HG03442 (cell line): Measurements from ENCODE around the gene DTX2.
A peak's percentile ranks its signal among the peaks of the same experiment; 100 is the strongest.
"Not testable (repeated sequence)": the region's sequence is repeated elsewhere in the genome, so short reads cannot be mapped to it uniquely, and the experiment has no call there.

Source experiments
- ATAC-seq: cut with Tn5 transposase; IDR thresholded peaks from one replicate; pipeline ENCODE4 v1.9.1; 2021; ENCODE audit warnings: mild to moderate bottlenecking, moderate library complexity; ENCODE audit not compliant: unreplicated experiment

The DTX2 gene

GRCh38 chr7:76461464-76462101 lies at the start of gene DTX2:
DTX2 (plus strand) TSS chr7:76461709; CDS start chr7:76480510, 18,801 bp downstream.
- peak; percentile 97 for ATAC-seq

DNA sequence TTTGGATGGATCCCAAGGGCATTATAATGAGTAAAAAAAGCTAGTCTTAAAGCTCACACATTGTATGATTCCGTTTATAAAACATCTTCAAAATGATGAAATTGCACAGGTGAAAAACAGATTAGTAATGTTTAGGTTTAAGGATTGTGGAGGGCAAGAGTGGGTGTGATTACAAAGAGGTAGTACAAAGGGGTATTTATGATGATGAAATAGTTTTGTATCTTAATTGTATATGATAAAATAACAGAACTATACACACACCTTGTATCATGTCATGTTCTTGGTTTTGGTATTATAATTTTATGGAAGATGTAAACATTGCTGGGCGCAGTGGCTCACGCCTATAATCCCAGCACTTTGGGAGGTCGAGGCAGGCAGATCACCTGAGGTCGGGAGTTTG lies 49.3 kb upstream of the DTX2 start:
- no peak for ATAC-seq

GRCh38 chr7:76417654-76418310 lies 43.7 kb upstream of the DTX2 start:
- not testable (repeated sequence) for ATAC-seq

- ATAC-seq: not testable (repeated sequence)
Observed at GRCh38 chr7:76421097-76421496, 40.4 kb upstream of the DTX2 start.

DNA sequence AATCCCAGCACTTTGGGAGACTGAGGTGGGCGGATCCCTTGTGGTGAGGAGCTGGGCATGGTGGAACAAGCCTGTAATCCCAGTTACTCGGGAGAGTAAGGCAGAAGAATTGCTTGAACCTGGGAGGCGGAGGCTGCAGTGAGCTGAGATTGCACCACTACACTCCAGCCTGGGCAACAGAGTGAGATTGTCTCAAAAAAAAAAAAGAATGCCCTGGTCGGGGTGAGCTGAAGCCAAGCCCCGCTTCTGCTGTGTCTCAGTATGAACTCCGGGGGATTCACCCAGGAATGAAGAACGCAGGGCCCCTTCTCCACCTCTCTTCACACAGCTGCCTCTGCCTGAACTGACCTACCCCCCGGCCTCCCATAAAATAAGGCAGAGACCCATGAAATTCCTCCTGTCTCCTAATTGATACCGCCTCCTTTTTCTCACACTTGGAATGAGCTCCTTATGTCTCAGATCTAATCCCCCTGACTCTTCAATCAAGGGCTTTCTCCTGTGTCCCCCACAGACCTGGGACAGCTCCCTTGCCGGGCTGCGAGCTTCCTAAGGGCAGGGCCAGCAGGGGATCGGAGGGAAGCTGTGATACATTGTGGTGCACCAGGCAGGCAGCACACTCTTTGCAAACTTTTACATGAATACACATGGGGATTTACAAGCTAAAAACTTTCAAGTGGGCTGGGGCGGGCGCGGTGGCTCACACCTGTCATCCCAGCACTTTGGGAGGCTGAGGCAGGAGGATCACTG lies 37.7 kb upstream of the DTX2 start:
- ATAC-seq: no peak

- ATAC-seq: peak; percentile 69
Observed at GRCh38 chr7:76424413-76425111, 36.9 kb upstream of the DTX2 start, which contains the start of gene ZP3. ZP3 (plus strand) TSS chr7:76424950; CDS start chr7:76424965, 15 bp downstream.

- ATAC-seq: no peak
Observed at GRCh38 chr7:76425156-76425555, 36.4 kb upstream of the DTX2 start.

GRCh38 chr7:76425558-76425957 lies 36.0 kb upstream of the DTX2 start:
- ATAC-seq: not testable (repeated sequence)

GRCh38 chr7:76426246-76426645 lies 35.3 kb upstream of the DTX2 start:
- no peak for ATAC-seq

DNA sequence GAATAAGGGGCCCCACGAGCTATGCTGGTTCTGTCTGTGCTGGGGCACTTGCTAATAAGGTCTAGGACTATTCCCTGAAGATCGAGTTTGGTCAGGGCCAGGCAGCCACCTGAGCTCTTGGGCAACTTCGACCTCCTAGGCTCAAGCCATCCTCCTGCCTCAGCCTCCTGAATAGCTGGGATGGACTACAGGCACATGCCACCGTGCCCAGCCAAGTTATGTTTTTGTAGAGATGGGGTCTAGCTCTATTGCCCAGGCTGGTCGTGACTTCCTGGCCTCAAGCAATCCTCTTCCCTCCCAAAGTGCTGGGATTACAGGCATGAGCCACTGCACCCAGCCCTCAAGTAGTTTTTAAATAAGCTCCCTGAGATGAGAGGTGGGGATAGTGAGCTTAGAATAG lies 33.9 kb upstream of the DTX2 start:
- ATAC-seq: no peak

DNA sequence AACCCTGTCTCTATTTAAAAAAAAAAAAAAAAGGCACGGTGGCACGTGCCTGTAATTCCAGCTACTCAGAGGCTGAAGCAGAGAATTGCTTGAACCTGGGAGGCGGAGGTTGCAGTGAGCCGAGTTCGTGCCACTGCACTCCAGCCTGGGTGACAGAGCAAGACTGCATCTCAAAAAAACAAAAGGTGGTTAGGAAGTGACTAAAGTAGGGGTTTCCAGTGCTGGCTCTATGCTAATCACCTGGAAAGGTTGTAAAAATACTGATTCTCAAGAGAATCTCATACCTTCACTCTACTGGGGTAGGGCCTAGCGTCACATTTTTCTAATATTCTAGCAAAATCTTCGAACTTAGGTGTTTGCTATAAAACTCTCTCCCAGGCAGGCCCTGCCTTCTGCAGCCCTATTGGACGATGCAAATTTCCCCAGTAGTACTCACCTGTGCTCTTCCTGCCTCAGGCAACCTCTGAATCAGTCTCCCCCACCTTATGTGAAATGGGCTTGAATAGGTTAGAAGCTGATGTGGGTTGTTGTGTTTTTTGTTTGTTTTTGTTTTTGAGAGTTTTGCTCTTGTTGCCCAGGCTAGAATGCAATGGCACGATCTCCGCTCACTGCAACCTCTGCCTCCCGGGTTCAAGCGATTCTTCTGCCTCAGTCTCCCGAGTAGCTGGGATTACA lies 33.2 kb upstream of the DTX2 start:
- no peak for ATAC-seq

DNA sequence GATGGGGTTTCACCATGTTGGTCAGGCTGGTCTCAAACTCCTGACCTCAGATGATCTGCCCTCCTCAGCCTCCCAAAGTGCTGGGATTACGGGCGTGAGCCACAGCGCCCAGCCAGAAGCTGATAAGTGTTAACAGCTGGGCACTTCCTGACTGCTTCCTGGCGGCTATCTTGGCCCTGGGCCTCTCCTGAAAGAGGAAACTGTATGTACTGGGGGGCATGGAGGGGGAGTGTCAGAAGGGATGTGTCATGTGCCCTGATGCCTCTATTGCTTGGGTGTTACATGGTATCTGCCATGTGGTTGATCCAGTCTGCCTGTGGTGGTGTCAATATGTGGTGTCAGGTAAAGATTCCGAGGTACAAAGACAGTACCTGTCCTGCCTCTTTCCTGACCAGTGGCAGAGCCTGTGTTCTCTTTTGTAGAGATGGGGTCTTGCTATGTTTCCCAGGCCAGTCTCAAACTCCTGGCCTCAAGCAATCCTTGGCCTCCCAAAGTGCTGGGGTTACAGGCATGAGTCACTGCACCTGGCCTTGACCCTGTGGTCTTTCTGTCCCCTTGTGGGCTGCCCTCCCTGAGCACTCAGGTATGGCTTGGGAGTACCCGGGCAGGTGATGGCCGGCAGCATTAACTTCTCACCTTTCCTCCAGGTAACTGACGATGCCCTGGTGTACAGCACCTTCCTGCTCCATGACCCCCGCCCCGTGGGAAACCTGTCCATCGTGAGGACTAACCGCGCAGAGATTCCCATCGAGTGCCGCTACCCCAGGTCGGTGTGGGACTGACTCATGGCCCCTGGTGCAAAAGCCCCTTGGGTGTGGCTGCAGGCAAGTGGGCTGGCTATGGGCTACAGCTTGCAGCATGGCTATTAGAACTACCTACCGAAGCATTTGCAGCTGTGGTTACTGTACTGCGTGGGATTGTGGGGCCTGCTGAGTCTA lies 32.4 kb upstream of the DTX2 start:
- ATAC-seq: no peak

- ATAC-seq: no peak
Observed at GRCh38 chr7:76430211-76430610, 31.3 kb upstream of the DTX2 start.

DNA sequence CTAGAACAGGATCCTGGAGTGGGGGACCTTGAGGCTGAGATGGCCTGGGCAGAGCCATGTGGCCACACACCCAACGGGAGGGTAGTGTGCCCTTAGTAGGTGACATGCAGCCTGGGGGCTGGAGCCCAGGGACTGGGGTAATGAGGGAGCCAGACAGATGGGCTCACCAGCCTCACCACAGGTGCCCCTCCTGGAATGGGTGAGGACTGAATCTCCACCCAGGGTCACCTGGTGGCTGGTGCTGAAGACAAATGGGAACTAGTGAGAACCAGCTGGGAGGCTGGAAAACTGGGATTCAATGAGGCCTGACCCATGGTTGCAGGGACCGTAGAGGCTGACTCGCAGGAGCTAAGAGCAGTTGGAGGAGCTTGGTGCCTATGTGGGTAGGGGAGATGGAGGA lies 30.7 kb upstream of the DTX2 start:
- no peak for ATAC-seq

- ATAC-seq: peak; percentile 58
Observed at GRCh38 chr7:76437873-76438272, 23.6 kb upstream of the DTX2 start.

DNA sequence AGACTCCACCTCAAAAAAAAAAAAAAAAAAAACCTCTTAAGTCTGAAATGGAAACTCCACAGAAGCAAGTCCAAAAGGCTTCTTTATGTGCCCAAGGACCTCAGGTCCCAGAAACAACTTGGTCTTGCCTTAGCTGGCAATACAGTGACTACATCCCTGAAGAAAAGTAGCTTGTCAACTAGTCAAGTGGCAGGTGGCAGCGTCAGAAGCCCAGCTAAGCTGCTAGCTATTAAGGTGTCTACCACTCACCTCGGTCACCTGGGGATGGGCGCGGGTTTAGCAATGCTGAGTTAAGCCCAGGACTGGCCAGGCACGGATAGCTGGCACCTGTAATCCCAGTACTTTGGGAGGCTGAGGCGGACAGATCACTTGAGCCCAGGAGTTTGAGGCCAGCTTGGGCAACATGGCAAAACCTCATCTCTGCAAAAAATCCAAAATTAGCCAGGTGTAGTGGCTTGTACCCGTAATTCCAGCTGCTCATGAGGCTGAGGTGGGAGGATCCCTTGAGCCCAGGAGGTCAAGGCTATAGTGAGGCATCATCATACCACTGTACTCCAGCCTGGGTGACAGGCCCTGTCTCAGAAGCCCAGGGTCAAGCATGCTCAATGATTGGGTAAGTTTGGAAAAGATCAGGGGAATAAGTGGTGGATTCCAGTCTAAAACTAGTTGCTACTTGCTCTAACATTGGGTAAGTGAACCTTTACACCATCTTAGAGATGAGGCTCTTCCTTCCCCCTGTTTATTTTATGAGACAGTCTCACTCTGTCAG lies 22.2 kb upstream of the DTX2 start:
- not testable (repeated sequence) for ATAC-seq

DNA sequence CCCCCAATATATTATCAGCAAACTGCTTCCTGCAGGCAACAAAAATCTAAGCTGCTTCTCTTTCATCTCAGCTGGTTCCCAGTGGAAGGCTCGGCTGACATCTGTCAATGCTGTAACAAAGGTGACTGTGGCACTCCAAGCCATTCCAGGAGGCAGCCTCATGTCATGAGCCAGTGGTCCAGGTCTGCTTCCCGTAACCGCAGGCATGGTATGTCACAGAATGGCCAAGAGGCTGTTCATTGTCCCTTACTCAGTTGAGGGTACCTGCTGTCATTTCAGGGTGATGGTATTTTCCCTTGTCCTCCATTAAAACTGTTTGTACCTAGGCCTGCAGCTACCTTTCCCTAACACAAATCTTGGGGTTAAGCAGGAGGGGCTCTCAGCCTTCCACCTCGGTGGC lies 21.1 kb upstream of the DTX2 start:
- not testable (repeated sequence) for ATAC-seq

GRCh38 chr7:76441792-76442191 lies 19.7 kb upstream of the DTX2 start:
- ATAC-seq: not testable (repeated sequence)
